Right renal cortex interstitium (tissue), 3 donors: ENCODE data around the gene PHEX. TPM values are rescaled to one million over a fixed set of nuclear protein-coding genes. Genes with fewer than 3 reads are reported as not detected.

Source experiments
- DNase-seq, 3 donors: peaks; one replicate each; pipeline ENCODE4 v3.0.0-alpha.2; 2013; ENCODE audit warnings: low read depth in 3 of 3, low spot score in 2 of 3
- polyA plus RNA-seq, 3 donors: library from polyadenylated mRNA; unstranded; fragments of 120-200 nt; gene quantifications; one replicate each; pipeline ENCODE4 v1.2.1, GENCODE V29; 2013; ENCODE audit not compliant: insufficient read length in 3 of 3

Gene PHEX
- polyA plus RNA-seq, 3 donors = 0.31 to 0.40 (median 0.37) TPM

- no peak for DNase-seq
Measured at GRCh38 chrX:22039541-22039940, 7.4 kb downstream of the PHEX start.

GRCh38 chrX:22040184-22040583 is 8.1 kb downstream of the PHEX start:
- no peak for DNase-seq

- no peak for DNase-seq
Measured at GRCh38 chrX:22041907-22042530, 9.9 kb downstream of the PHEX start.

- no peak for DNase-seq
Measured at GRCh38 chrX:22043872-22044271, 11.7 kb downstream of the PHEX start.

GRCh38 chrX:22047468-22047867 is 15.3 kb downstream of the PHEX start:
- DNase-seq = no peak

GRCh38 chrX:22053481-22053880 is 21.4 kb downstream of the PHEX start:
- no peak for DNase-seq

GRCh38 chrX:22056235-22056634 is 24.1 kb downstream of the PHEX start:
- DNase-seq = no peak

- no peak for DNase-seq
Measured at GRCh38 chrX:22057667-22058066, 25.5 kb downstream of the PHEX start.

GRCh38 chrX:22059775-22060174 is 27.6 kb downstream of the PHEX start:
- no peak for DNase-seq

GRCh38 chrX:22060415-22061280 is 28.5 kb downstream of the PHEX start:
- DNase-seq = no peak

- no peak for DNase-seq
Measured at GRCh38 chrX:22063284-22063683, 31.2 kb downstream of the PHEX start.

- no peak for DNase-seq
Measured at GRCh38 chrX:22069586-22069985, 37.5 kb downstream of the PHEX start.

GRCh38 chrX:22073928-22074327 is 41.8 kb downstream of the PHEX start:
- DNase-seq = no peak

- no peak for DNase-seq
Measured at GRCh38 chrX:22078117-22078516, 46.0 kb downstream of the PHEX start.

GRCh38 chrX:22081475-22082092 is 49.5 kb downstream of the PHEX start:
- DNase-seq = no peak

GRCh38 chrX:22086003-22086402 is 53.9 kb downstream of the PHEX start:
- no peak for DNase-seq

GRCh38 chrX:22087011-22087557 is 55.0 kb downstream of the PHEX start:
- DNase-seq = no peak

GRCh38 chrX:22088326-22088725 is 56.2 kb downstream of the PHEX start:
- no peak for DNase-seq

- DNase-seq = no peak
Measured at GRCh38 chrX:22090181-22090580, 58.1 kb downstream of the PHEX start.

GRCh38 chrX:22093550-22093949 is 61.4 kb downstream of the PHEX start:
- no peak for DNase-seq

GRCh38 chrX:22095286-22095685 is 63.2 kb downstream of the PHEX start:
- no peak for DNase-seq
